ENCODE results near the gene INPP5E. TPM values are rescaled to one million over a fixed set of nuclear protein-coding genes. Genes with fewer than 3 reads are reported as not detected.

Gene INPP5E
- total and polyA plus RNA-seq, 2 experiments from 2014 or later: 5.8 to 13.4 TPM

DNA sequence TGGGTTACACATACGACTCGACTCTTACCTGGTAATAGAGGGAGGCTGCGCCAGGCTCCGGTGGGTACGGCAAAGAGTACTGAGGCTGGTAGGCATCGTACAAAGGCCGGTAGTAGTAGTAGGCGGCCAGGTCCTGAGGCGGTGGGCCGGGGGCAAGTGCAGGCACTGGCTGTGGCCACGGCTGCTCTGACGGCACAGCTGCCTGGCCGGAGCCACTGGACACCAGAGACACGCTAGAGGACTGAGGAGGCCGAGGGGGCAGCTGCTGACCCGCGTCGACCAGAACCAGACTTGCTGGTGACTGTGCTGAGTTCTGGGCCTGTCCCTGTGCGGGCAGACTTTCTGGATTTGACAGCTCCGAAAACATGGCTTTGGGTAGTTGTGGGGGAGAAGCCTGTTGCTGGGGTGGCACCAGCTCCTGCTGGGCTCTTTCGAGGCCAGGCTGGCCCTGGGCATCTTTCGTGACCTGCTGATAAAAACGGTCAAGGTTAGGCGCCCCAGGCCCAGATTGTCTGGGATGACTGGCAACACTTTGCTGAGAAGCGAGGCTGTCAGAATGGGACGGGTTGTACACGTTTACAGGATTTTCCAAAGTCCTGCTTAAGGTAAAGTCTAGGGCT is 34.5 kb upstream of the INPP5E start:
- no peak overlapping the region for H3K4me3 Mint-ChIP-seq
- no peaks in the 10 kb centered on the region for H3K4me1 Mint-ChIP-seq
- Histone ChIP-seq H3K4me3 (no peak overlapping the region), H2AFZ (no peak overlapping the region), H3F3A (replicated peaks; ENCODE audit: low read depth) (0 out of 2 replicates have a peak, but pooled peaks cover 4% of the 10 kb centered on the region), H4K20me1 (replicated peaks; ENCODE audit: insufficient read depth) (peaks cover 47% of the 10 kb centered on the region), H3K36me3 (ENCODE audit: insufficient read depth) (peaks cover 24% of the 10 kb centered on the region; the same call in 1 of the 2 replicates), H3K4me1 (ENCODE audit: insufficient read depth) (no peaks in the 10 kb centered on the region), H3K9me2 (ENCODE audit: insufficient read depth) (no peaks in the 10 kb centered on the region), H3K79me2 (replicated peaks; ENCODE audit: insufficient read depth) (peaks cover 96% of the 10 kb centered on the region), H3K27ac (ENCODE audit: low read depth) (no peak overlapping the region), H3K27me3 (ENCODE audit: insufficient read depth) (no peaks in the 10 kb centered on the region), H3K4me2 (no peak overlapping the region)
- H3K36me3 Mint-ChIP-seq (ENCODE audit: low read depth): peaks cover 80% of the 10 kb centered on the region
- TF ChIP-seq CTCF (conservative IDR thresholded peaks at IDR 0.05; ENCODE audit: low read depth in 2 of 2) (no peak), EZH2 (IDR thresholded peaks at IDR 0.05; ENCODE audit: low read depth, unreplicated experiment) (no peak), POLR2AphosphoS5 (IDR thresholded peaks at IDR 0.05; ENCODE audit: low read depth) (no peak)
- no peak overlapping the region for H3K27ac Mint-ChIP-seq
- no peaks in the 10 kb centered on the region for H3K9me3 Mint-ChIP-seq
- no peak for ATAC-seq
- peaks cover 7% of the 10 kb centered on the region for H3K27me3 Mint-ChIP-seq (ENCODE audit: insufficient read depth, low read depth, poor library complexity)
- no peak for DNase-seq (ENCODE audit: low spot score)

GRCh38 chr9:136473354-136473721 is 33.7 kb upstream of the INPP5E start:
- Mint-ChIP-seq H3K9me3 (no peaks in the 10 kb centered on the region), H3K4me3 (no peak overlapping the region), H3K36me3 (ENCODE audit: low read depth) (peaks cover 78% of the 10 kb centered on the region), H3K4me1 (no peaks in the 10 kb centered on the region), H3K27me3 (ENCODE audit: insufficient read depth, low read depth, poor library complexity) (peaks cover 7% of the 10 kb centered on the region), H3K27ac (no peak overlapping the region)
- Histone ChIP-seq H3K9me2 (ENCODE audit: insufficient read depth) (no peaks in the 10 kb centered on the region), H3K36me3 (ENCODE audit: insufficient read depth) (peaks cover 28% of the 10 kb centered on the region; the same call in 1 of the 2 replicates), H3K4me2 (no peak overlapping the region), H3K4me1 (ENCODE audit: insufficient read depth) (no peaks in the 10 kb centered on the region), H2AFZ (no peak overlapping the region), H3K27ac (ENCODE audit: low read depth) (no peak overlapping the region), H3K27me3 (ENCODE audit: insufficient read depth) (no peaks in the 10 kb centered on the region), H3K4me3 (no peak overlapping the region), H3K79me2 (replicated peaks; ENCODE audit: insufficient read depth) (peaks cover 96% of the 10 kb centered on the region), H4K20me1 (replicated peaks; ENCODE audit: insufficient read depth) (peaks cover 52% of the 10 kb centered on the region), H3F3A (replicated peaks; ENCODE audit: low read depth) (0 out of 2 replicates have a peak, but pooled peaks cover 4% of the 10 kb centered on the region)
- no peak for ATAC-seq
- TF ChIP-seq STAT1 (IDR thresholded peaks at IDR 0.05; ENCODE audit: unreplicated experiment) (no peak), ZNF331 (CRISPR knock-in tag; IDR thresholded peaks at IDR 0.05; ENCODE audit: low read depth) (no peak), POLR2AphosphoS5 (IDR thresholded peaks at IDR 0.05; ENCODE audit: low read depth) (no peak), JUNB (IDR thresholded peaks at IDR 0.05; ENCODE audit: unreplicated experiment) (no peak), ETS1 (IDR thresholded peaks at IDR 0.05) (no peak), REST (IDR thresholded peaks at IDR 0.05; ENCODE audit: unreplicated experiment) (no peak)
- no peak for DNase-seq (ENCODE audit: low spot score)
